Measurements from ENCODE around the gene INSYN2A.

The INSYN2A gene

GRCh38 chr10:127195041-127195506 lies 1.3 kb downstream of the INSYN2A start:
- peak; percentile 48 for DNase-seq (ENCODE audit: low spot score)

- no peak for DNase-seq (ENCODE audit: low spot score)
Measured at GRCh38 chr10:127194599-127194998, 1.8 kb downstream of the INSYN2A start.

GRCh38 chr10:127194111-127194510 lies 2.3 kb downstream of the INSYN2A start:
- DNase-seq (ENCODE audit: low spot score): no peak

- DNase-seq (ENCODE audit: low spot score): no peak
Measured at GRCh38 chr10:127193125-127193524, 3.3 kb downstream of the INSYN2A start.

GRCh38 chr10:127190427-127190826 lies 6.0 kb downstream of the INSYN2A start:
- DNase-seq (ENCODE audit: low spot score): no peak

GRCh38 chr10:127189226-127189625 lies 7.2 kb downstream of the INSYN2A start:
- DNase-seq (ENCODE audit: low spot score): no peak

GRCh38 chr10:127186813-127187212 lies 9.6 kb downstream of the INSYN2A start:
- DNase-seq (ENCODE audit: low spot score): no peak

- DNase-seq (ENCODE audit: low spot score): no peak
Measured at GRCh38 chr10:127184582-127184981, 11.8 kb downstream of the INSYN2A start.

- no peak for DNase-seq (ENCODE audit: low spot score)
Measured at GRCh38 chr10:127182161-127182560, 14.2 kb downstream of the INSYN2A start.

- no peak for DNase-seq (ENCODE audit: low spot score)
Measured at GRCh38 chr10:127179612-127180250, 16.7 kb downstream of the INSYN2A start.

- no peak for DNase-seq (ENCODE audit: low spot score)
Measured at GRCh38 chr10:127176649-127177048, 19.7 kb downstream of the INSYN2A start.

GRCh38 chr10:127175357-127176110 lies 20.9 kb downstream of the INSYN2A start:
- no peak for DNase-seq (ENCODE audit: low spot score)

GRCh38 chr10:127174866-127175265 lies 21.5 kb downstream of the INSYN2A start:
- no peak for DNase-seq (ENCODE audit: low spot score)

- DNase-seq (ENCODE audit: low spot score): no peak
Measured at GRCh38 chr10:127168261-127168660, 28.1 kb downstream of the INSYN2A start.

- DNase-seq (ENCODE audit: low spot score): no peak
Measured at GRCh38 chr10:127162841-127163240, 33.5 kb downstream of the INSYN2A start.

- no peak for DNase-seq (ENCODE audit: low spot score)
Measured at GRCh38 chr10:127161482-127161881, 34.9 kb downstream of the INSYN2A start.

- no peak for DNase-seq (ENCODE audit: low spot score)
Measured at GRCh38 chr10:127159648-127160245, 36.6 kb downstream of the INSYN2A start.

- DNase-seq (ENCODE audit: low spot score): no peak
Measured at GRCh38 chr10:127158662-127159061, 37.7 kb downstream of the INSYN2A start.

- DNase-seq (ENCODE audit: low spot score): peak; percentile 27
Measured at GRCh38 chr10:127157506-127158200, 38.7 kb downstream of the INSYN2A start.

- no peak for DNase-seq (ENCODE audit: low spot score)
Measured at GRCh38 chr10:127157089-127157488, 39.3 kb downstream of the INSYN2A start.

GRCh38 chr10:127154831-127155620 lies 41.4 kb downstream of the INSYN2A start:
- no peak for DNase-seq (ENCODE audit: low spot score)

GRCh38 chr10:127153181-127153580 lies 43.2 kb downstream of the INSYN2A start:
- no peak for DNase-seq (ENCODE audit: low spot score)
